Activated T-helper 1 cell treated with Interleukin-2 at 50 U/mL for 16 hours (primary cell): Measurements from ENCODE around the gene TSPAN1.

Experiments
- DNase-seq: peaks from one replicate; pipeline ENCODE4 v3.0.0-alpha.2; 2020; ENCODE audit warnings: low read depth

TSPAN1 gene

DNA sequence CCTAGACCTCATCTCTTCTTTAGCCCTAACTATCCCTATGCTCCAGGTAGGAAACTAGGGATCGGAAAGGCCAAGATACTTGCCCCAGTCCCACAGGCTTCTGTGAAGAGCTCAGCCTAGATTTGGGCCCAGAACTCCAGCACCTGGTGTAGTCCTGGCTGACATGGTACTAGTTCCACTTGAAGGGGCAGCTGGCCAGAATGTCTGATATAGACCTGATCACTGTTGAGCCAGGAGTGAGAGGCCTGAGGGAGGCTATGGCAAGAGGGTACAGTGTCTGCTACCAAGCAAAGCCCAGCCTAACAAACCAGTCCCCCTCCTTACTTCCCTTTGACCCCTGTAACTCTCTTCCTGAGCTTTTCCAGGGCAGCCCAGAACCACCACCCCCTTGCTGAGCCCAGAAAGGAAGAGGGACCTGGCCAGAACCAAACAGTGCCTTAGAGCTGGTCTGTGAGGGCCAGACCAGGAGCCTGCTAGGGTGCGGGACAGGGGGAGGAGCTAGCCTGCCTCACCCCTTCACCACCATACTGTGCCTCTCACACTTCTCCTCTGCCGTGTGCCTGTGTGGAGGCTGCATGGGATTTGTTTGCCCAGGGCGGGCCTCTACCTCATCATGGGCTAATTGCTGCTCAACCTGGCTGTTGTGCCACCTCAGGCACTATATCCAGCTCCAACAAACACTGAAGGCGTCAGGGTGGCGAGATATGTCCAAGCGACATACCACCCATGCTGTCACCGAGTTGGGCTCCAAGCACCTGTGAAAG, 12.4 kb downstream of the TSPAN1 start:
- no peak for DNase-seq

- no peak for DNase-seq
Observed at GRCh38 chr1:46188295-46189030, 13.6 kb downstream of the TSPAN1 start.

DNA sequence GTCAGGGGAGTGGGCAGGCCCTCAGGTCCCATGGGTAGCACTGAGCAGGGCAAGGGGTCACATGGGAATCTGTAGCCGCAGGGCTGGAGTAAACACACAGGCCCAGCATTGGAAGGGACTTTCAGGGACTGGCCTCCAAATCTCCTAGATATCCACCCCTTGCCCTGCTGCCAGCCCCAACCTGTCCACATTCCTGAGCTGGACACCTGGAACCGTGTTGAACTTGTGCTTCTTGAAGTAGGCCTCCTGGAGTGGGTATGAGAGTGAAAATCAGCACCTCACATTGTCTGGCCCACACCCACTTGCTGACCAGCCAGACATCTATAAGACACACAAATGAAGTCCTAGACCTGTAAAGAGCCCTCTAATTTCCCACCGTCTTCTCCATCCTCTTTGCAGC, 15.7 kb downstream of the TSPAN1 start:
- DNase-seq, result no peak

DNA sequence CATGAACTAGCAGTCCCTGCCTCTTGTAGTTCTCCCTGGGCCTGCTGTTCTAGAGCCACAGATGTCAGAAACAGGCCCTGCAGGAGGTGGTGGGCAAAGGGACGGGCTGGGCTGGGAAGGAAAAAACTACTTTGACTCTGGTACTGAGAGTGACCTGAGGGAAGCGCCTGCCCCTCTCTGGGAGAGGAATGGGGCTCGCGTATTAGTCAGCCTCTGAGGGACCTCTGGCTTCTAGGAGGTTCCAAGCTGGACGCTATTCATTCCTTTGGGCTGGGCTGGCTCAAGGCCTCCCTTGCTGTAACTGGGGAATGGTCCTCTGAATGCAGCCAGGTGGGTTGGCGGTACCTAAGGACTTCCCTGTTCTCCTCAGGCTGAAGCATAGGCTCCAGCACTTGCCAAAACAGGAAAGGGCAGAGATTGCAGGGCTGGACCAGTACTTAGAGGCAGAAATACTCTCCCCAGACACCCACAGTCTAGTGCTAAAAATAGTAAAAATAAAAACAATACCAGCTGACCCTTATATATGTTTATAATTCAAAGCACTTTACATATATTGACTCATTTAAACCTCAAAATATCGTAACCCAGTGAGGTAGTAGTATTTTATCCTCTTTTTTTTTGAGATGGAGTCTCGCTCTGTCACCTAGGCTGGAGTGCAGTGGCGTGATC, 16.3 kb downstream of the TSPAN1 start:
- no peak for DNase-seq

- no peak for DNase-seq
Observed at GRCh38 chr1:46192171-46192570, 17.3 kb downstream of the TSPAN1 start.

DNA sequence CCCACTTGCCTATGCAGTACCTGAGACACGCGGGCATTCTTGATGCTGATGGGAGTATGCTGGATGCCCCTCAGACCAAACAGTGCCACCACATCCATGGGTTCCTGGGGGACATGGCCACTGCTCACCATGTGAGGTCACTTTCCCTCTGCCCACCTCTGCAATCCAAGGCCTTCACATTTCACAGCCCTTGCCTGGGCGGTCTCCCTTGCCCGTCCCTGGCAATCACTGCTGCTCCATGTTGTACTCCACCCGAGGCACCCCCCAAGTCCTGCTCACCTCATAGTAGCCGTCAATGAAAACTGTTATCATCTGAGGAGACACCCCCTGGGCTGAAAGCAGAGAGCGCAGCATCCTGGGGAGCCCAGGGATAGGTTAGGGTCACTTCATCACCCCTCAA, 18.4 kb downstream of the TSPAN1 start:
- DNase-seq, result no peak

DNA sequence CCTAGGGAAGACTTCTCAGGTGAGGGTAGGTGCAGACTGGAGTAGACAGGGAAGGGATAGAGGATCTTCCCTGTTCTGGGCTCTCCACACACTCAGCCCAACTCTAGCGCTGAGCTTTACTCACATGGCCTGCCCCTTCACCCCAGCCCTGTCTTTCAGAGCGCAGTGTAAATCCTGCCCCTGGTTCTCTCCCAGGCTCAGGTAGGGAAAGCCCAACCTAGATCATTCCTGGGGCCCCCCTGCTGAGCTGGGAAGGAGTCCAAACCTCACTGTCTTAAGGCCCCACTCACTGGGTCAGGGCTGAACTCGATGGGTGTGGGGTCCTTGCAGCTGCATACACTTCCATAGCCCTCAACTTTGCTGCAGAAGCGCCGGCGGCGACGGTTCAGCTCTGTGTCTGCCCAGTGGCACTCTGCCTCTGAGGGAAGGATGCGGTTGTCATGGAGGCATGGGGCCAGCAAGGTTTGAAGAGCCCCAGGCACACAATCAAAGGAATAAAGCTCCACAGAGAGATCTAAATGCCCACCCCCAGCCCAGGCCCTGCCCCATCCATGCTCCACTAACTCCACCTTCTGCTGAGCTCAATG, 19.2 kb downstream of the TSPAN1 start:
- no peak for DNase-seq

DNA sequence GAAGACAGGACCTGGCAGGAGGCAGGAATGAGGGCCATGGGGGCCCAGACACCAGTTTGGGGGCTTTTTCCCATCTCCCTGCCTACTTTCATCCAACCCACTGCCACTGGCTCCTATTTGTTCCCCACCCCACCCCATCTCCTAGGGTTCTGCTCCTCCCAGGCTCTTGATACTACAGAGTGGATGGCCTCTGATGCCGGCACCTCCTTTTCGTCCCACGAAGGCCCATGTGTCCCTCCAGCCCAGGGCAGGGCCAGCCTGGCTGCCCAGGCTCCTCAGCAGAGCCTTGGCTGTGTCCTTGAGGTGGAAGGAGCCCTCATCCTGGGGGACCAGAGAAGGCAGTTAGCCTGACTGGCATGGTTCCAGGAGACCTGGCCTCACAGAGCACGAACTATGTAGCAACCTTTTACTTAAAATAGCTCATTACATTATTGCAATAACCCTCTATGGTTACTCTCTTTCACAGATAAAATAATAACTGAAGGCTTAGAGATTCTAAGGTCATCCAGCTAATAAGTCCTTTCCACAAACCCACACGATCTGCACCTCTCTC, 19.8 kb downstream of the TSPAN1 start:
- DNase-seq, result no peak

DNA sequence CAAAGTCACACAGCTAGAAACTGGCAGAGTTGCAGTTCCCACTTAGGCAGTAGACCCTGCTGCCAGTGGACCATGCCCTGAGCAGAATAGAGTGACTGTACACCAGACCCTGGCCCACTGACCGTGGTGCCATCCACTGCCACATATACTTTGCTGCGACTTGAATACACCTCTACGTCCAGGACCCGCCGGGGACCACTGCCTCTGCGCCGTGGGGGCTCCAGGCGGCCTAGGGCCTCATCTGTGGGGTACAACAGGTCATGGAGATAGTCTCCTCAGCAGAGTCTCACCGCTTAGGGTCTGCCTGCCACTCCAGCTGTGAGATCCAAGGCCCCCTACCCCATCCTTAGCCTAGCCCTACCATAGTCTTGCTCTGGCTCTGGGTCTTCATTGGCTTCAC, 21.7 kb downstream of the TSPAN1 start:
- no peak for DNase-seq

DNA sequence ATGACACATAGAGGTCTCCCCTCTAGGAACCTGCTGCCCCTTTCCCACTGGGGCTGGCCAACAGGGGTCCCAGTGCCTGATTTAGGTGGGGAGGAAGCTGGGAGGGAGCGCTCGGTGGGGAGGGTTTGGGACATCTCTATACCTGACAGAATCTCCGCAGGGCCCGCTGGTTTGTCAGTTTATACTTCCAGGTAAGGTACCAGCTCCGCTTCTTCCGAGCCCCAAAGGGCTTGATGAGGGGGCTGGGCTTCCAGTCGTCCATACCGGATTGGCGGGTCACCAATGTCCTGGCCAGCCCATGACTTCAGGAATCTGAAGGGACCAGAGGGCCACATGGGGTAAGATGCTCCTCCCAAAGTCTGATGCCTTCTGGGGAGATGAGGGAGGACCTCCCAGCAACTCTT, 22.7 kb downstream of the TSPAN1 start:
- DNase-seq, result no peak

GRCh38 chr1:46197964-46198811, 23.3 kb downstream of the TSPAN1 start, which contains the start of gene POMGNT1:
TSS of gene POMGNT1 (minus strand) at chr1:46198434. CDS start at chr1:46197821, 613 bp downstream.
- DNase-seq, result peak; percentile 72

GRCh38 chr1:46199233-46199749, 24.4 kb downstream of the TSPAN1 start:
- DNase-seq, result no peak

DNA sequence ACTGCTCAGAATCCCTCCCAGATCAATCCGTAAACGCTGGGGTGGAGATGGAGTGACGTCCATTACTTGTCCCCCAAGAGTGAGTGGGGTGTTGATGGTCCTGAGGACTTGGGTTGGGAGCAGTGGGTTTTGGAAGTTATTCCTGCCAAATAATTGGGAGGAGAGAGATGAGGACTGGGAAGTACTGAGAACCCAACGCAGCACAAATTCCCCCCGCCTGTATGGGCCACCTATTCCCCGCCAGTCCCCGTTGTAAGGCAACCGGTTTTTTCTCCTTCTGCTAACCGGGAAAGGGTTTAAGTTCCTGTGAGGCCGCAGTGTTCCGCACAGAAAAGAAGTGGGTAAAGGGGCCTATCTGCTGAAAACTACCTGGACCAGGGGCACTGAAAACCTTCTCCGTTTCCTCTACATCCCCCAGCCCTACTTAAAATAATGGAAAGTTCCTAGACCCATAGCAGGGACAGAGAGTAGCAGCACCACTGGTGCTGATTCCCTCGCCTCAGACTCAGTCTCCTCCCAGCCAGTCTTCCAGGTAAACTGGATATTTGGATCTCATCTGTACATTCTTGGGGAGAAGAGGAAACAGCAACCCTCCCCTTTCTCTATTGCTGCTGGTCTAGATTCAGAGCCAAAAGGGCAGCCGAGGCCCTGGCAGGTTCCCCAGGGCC, 29.0 kb downstream of the TSPAN1 start:
- no peak for DNase-seq

DNA sequence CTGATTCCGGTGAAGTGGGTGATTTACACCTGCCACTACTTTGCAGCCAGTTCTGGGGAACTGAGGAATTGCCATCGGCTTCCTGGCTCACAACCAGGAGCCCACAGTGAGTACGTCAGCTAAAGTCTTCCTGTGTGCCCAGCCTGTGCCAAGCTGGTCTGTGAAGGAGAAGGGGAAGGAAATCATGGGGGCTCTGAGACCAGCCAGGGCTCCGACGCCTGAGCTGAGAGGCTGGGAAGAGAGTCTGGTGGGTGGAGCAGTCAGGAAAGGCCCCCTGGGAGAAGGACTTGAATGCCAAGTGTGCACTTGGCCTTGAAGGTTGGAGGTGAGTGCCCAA, 29.5 kb downstream of the TSPAN1 start:
- DNase-seq, result no peak

GRCh38 chr1:46205141-46205540, 30.3 kb downstream of the TSPAN1 start:
- no peak for DNase-seq

GRCh38 chr1:46205791-46206190, 30.9 kb downstream of the TSPAN1 start:
- DNase-seq, result no peak

- DNase-seq, result no peak
Observed at GRCh38 chr1:46206399-46206798, 31.5 kb downstream of the TSPAN1 start.

DNA sequence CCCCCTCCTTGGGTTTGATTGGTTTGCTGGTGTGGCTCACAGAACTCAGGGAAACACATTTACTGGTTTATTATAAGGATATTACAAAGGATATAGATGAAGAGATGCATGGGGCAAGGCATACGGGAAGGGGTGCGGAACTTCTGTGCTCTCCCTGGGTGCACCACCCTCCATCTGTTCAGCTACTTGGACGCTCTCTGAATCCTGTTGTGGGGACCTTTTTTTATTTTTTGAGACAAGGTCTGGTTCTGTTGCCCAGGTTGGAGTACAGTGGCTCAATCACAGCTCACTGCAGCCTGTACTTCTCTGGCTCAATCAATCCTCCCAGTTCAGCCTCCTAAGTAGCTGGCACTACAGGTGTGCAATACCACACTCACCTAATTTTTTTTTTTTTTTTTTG, 35.7 kb downstream of the TSPAN1 start:
- no peak for DNase-seq

DNA sequence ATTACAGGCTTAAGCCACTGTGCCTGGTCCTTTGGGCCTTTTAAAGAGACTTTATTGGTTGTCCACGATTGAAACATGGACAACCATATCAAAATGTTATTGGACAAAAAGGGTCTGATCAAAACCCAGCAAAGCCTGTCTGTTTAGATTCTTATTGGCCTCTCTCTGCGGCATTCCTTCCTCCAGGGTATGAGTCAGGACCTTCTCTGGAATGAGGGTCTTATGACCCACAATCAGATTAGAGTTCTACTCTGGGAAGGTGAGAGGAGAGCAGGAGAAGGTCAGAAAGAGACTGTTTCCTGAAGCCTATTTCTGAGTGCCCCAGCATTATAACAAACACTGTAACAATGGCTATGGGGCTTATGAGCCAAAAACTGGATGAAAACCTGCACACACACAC, 36.2 kb downstream of the TSPAN1 start:
- DNase-seq, result no peak

GRCh38 chr1:46215504-46215903, 40.6 kb downstream of the TSPAN1 start:
- DNase-seq, result no peak

DNA sequence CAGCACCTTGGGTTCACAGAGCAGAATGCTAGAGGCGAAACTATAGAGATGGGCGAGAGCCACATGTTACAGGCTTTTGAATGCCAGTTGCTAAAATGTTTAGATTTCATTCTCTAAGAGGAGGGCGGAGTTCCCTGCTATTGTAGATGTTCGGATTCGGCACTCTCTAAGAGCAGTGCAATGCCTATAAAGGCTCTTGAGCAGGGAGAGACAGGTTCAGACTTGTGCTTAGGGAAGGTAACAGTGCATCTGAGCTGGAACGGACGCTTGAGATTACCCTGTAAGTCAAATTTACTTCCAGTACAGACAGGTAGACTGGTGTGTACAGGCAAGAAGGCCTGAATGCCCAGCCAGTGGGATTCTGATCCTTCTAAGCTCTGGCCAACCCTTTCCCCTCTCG, 43.6 kb downstream of the TSPAN1 start:
- no peak for DNase-seq
